Mesothelial cell of epicardium (in vitro differentiated cells): ENCODE measurements around the gene OPA3. TPM values are rescaled to one million over a fixed set of nuclear protein-coding genes. Genes with fewer than 3 reads are reported as not detected.

Experiments used
- DNase-seq, 2 experiments: peaks; one replicate each; pipeline ENCODE4 v3.0.0; 2021; ENCODE audit warnings: low spot score in 2 of 2; ENCODE audit not compliant: unreplicated experiment in 2 of 2
- H3K27ac Mint-ChIP-seq: 2 replicates; pipeline ENCODE4 v1.8.0; 2021; ENCODE audit warnings: mixed read lengths
- H3K27me3 Mint-ChIP-seq: 2 replicates; pipeline ENCODE4 v1.8.0; 2021; ENCODE audit warnings: low read depth, mixed read lengths
- H3K36me3 Mint-ChIP-seq: 2 replicates; pipeline ENCODE4 v1.8.0; 2021; ENCODE audit warnings: mixed read lengths
- H3K4me1 Mint-ChIP-seq: 2 replicates; pipeline ENCODE4 v1.8.0; 2021; ENCODE audit warnings: mixed read lengths
- H3K4me3 Mint-ChIP-seq: 2 replicates; pipeline ENCODE4 v1.8.0; 2021; ENCODE audit warnings: mild to moderate bottlenecking, moderate library complexity, mixed read lengths
- H3K9me3 Mint-ChIP-seq: 2 replicates; pipeline ENCODE4 v1.8.0; 2021; ENCODE audit warnings: mixed read lengths
- CTCF ChIP-seq: fragments of 200-600 bp; sonication (generic); IDR thresholded peaks from one replicate; pipeline ENCODE4 v1.5.0; 2021; ENCODE audit warnings: antibody characterized with exemption; ENCODE audit not compliant: unreplicated experiment
- total RNA-seq: library from RNA; stranded (reverse); gene quantifications from 3 replicates; pipeline ENCODE4 v1.2.1, GENCODE V29; 2021

The OPA3 gene
- total RNA-seq, 1 donor from 2014 or later, result 11.6 TPM

GRCh38 chr19:45517641-45518468, 66.7 kb downstream of the OPA3 start:
- H3K27ac Mint-ChIP-seq, result no peak overlapping the region
- no peaks in the 10 kb centered on the region for H3K4me1 Mint-ChIP-seq
- no peaks in the 10 kb centered on the region for H3K9me3 Mint-ChIP-seq
- no peak for DNase-seq
- H3K36me3 Mint-ChIP-seq, result peaks cover 13% of the 10 kb centered on the region
- no peaks in the 10 kb centered on the region for H3K27me3 Mint-ChIP-seq
- TF ChIP-seq CTCF, result no peak
- no peak overlapping the region for H3K4me3 Mint-ChIP-seq

- no peaks in the 10 kb centered on the region for H3K9me3 Mint-ChIP-seq
- H3K27ac Mint-ChIP-seq, result no peak overlapping the region
- no peaks in the 10 kb centered on the region for H3K4me1 Mint-ChIP-seq
- TF ChIP-seq CTCF, result no peak
- no peak overlapping the region for H3K4me3 Mint-ChIP-seq
- DNase-seq, result no peak
- no peaks in the 10 kb centered on the region for H3K27me3 Mint-ChIP-seq
- peaks cover 13% of the 10 kb centered on the region for H3K36me3 Mint-ChIP-seq
Observed at GRCh38 chr19:45517238-45517637, 67.4 kb downstream of the OPA3 start.

DNA sequence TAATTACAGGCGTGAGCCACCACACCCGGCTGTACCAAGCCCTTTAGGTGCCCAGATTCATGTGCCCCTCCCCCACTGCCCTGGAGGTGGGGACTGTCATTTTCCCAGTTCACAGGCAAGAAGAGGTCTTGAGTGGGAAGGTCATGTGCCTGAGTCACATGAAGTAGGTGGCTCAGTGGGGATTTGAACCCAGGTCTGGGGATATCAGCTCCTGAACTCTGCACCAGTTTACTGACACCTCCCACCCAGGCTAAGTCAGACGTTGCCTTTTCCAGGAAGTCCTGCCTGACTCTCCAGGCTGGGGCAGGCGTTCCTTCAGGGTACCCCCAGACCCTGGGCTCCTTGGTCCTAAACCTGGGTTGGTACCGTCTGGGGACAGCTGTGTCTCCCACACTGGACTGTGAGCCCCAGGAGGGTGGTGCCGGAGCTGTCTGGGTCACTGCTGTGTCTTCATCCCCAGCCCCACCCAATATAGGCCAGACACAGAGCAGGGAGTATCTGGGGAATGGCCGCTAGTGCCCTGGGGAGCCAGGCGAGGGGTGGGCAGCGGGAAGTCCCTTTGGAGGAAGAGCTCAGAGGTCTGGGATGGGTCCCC, 68.7 kb downstream of the OPA3 start:
- H3K27me3 Mint-ChIP-seq, result no peaks in the 10 kb centered on the region

GRCh38 chr19:45515081-45515624, 69.4 kb downstream of the OPA3 start:
- H3K36me3 Mint-ChIP-seq, result peaks cover 11% of the 10 kb centered on the region
- no peak for DNase-seq
- H3K4me1 Mint-ChIP-seq, result no peaks in the 10 kb centered on the region
- no peaks in the 10 kb centered on the region for H3K9me3 Mint-ChIP-seq
- no peaks in the 10 kb centered on the region for H3K27me3 Mint-ChIP-seq
- TF ChIP-seq CTCF, result no peak
- H3K4me3 Mint-ChIP-seq, result no peak overlapping the region
- no peak overlapping the region for H3K27ac Mint-ChIP-seq

More for the DNA sequence above, 68.7 kb downstream of the OPA3 start:
- Mint-ChIP-seq H3K4me1 (no peaks in the 10 kb centered on the region), H3K36me3 (peaks cover 13% of the 10 kb centered on the region), H3K9me3 (no peaks in the 10 kb centered on the region), H3K27ac (no peak overlapping the region), H3K4me3 (no peak overlapping the region)
- TF ChIP-seq CTCF, result no peak
- DNase-seq, result no peak

DNA sequence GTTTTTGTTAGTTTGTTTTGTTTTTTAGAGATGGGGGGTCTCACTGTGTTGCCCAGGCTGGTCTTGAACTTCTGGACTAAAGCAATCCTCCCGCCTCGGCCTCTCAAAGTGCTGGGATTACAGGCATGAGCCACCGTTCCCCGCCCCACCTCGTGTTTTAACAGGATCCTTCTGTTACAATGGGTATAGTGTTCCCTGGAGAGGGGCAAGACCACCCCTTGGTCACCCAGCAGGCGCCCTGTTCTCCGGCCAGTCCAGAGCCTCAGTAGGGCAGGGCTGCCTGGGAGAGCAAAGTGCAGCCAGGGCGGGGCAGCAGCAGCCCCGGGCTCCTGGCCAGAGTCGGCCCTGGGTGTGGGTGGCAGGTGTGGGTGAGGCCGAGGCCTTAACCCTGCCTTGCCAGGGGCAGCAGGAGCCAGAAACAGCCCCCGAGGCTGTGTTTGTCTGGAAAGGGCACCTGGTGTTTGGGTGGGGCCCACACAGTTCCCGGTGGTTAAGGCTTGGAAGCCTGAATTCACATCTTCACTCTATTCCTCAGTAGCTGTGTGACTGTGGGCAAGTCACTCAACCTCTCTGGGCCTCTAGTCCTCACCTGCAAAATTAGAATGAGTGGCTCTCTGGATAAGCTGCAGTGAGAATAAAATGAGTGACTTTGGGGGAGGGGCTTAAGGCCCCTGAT, 70.1 kb downstream of the OPA3 start:
- Mint-ChIP-seq H3K4me1 (peaks cover 4% of the 10 kb centered on the region), H3K4me3 (no peak overlapping the region), H3K27me3 (no peaks in the 10 kb centered on the region), H3K9me3 (no peaks in the 10 kb centered on the region), H3K36me3 (peaks cover 9% of the 10 kb centered on the region), H3K27ac (no peak overlapping the region)
- no peak for DNase-seq
- TF ChIP-seq CTCF, result no peak
